ENCODE data around the gene AP3B1.

The AP3B1 gene

GRCh38 chr5:78127875-78128274 is 166.6 kb downstream of the AP3B1 start:
- H3K79me2 ChIP-seq (ENCODE audit: insufficient read depth, low read length), result no peaks in the 10 kb centered on the region
- TF ChIP-seq EZH2 (IDR thresholded peaks at IDR 0.05; ENCODE audit: borderline replicate concordance, low read depth, low read length, severe bottlenecking), result no peak
- peak; percentile 26 for TF ChIP-seq CTCF (IDR thresholded peaks at IDR 0.05; ENCODE audit: borderline replicate concordance, extremely low read depth, low read length, poor library complexity, severe bottlenecking)
- H3K4me1 ChIP-seq (ENCODE audit: insufficient read depth, low read length), result no peaks in the 10 kb centered on the region
- no peak overlapping the region for H3K27ac ChIP-seq (ENCODE audit: low read length)
- peaks cover 27% of the 10 kb centered on the region for H3K36me3 ChIP-seq (ENCODE audit: insufficient read depth, low read length)
- H2AFZ ChIP-seq (ENCODE audit: low read depth, low read length), result no peak overlapping the region
- H3K27me3 ChIP-seq (ENCODE audit: insufficient read depth, low read length, poor library complexity), result no peaks in the 10 kb centered on the region
- H3K9me3 ChIP-seq (ENCODE audit: insufficient read depth, low read length, severe bottlenecking), result no peaks in the 10 kb centered on the region
- ATAC-seq (ENCODE audit: insufficient read depth, low read depth) (no peak), DNase-seq (no peak)
- H3K4me3 ChIP-seq (ENCODE audit: low read depth in 1 of 2, low read length in 2 of 2), result no peak overlapping the region
- H3K9ac ChIP-seq (ENCODE audit: low read depth, low read length), result no peak overlapping the region
- H4K20me1 ChIP-seq (ENCODE audit: insufficient read depth, low read length), result no peaks in the 10 kb centered on the region
- H3K4me2 ChIP-seq (ENCODE audit: insufficient read depth, low read length), result no peak overlapping the region

DNA sequence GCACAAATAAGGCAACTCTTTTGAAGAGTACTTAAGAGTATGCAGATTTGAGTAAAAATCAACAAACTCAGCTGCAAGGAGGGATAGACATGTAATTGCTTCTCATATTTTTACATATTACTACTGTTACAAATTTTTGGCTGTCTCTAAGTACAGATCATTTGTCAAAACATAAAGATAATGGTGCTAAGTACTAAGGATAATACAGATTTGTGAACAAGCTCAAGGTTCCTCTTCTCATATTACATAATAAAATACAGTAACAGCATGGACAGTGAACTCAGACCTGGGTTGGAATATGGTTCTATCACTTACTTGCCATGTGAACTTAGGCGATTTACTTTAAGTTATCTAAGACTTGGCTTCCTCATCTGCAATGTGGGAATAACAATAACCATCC is 168.0 kb downstream of the AP3B1 start:
- no peak for TF ChIP-seq EZH2 (IDR thresholded peaks at IDR 0.05; ENCODE audit: borderline replicate concordance, low read depth, low read length, severe bottlenecking)
- no peak for TF ChIP-seq CTCF (IDR thresholded peaks at IDR 0.05; ENCODE audit: borderline replicate concordance, extremely low read depth, low read length, poor library complexity, severe bottlenecking)
- H4K20me1 ChIP-seq (ENCODE audit: insufficient read depth, low read length), result no peaks in the 10 kb centered on the region
- H3K9me3 ChIP-seq (ENCODE audit: insufficient read depth, low read length, severe bottlenecking), result no peaks in the 10 kb centered on the region
- DNase-seq (no peak), ATAC-seq (ENCODE audit: insufficient read depth, low read depth) (no peak)
- H3K4me3 ChIP-seq (ENCODE audit: low read depth in 1 of 2, low read length in 2 of 2), result no peak overlapping the region
- H2AFZ ChIP-seq (ENCODE audit: low read depth, low read length), result no peak overlapping the region
- H3K36me3 ChIP-seq (ENCODE audit: insufficient read depth, low read length), result peaks cover 27% of the 10 kb centered on the region
- H3K27me3 ChIP-seq (ENCODE audit: insufficient read depth, low read length, poor library complexity), result no peaks in the 10 kb centered on the region
- no peaks in the 10 kb centered on the region for H3K79me2 ChIP-seq (ENCODE audit: insufficient read depth, low read length)
- no peak overlapping the region for H3K4me2 ChIP-seq (ENCODE audit: insufficient read depth, low read length)
- no peak overlapping the region for H3K27ac ChIP-seq (ENCODE audit: low read length)
- no peak overlapping the region for H3K9ac ChIP-seq (ENCODE audit: low read depth, low read length)
- H3K4me1 ChIP-seq (ENCODE audit: insufficient read depth, low read length), result no peaks in the 10 kb centered on the region

DNA sequence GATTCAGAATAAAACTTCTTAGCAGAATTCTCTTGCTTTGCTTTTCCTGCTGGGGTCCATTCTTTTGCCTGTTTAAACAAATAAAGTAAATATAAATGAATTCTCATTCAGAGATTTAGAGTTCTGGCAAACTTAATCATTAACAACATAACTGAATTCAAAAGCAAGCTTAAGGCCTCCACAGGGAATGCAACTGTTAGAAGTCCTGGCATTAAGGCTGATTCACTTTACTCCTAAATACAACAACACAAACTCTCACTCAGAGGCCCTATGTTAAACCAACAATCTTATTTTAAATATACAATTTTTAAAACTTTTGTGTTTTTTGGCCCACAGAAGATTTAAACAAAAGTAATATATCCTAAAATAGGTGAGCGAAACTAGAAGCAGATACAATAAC is 178.3 kb downstream of the AP3B1 start:
- H3K9me3 ChIP-seq (ENCODE audit: insufficient read depth, low read length, severe bottlenecking), result no peaks in the 10 kb centered on the region
- H3K79me2 ChIP-seq (ENCODE audit: insufficient read depth, low read length), result no peaks in the 10 kb centered on the region
- DNase-seq (no peak), ATAC-seq (ENCODE audit: insufficient read depth, low read depth) (no peak)
- no peaks in the 10 kb centered on the region for H3K27me3 ChIP-seq (ENCODE audit: insufficient read depth, low read length, poor library complexity)
- H3K4me1 ChIP-seq (ENCODE audit: insufficient read depth, low read length), result no peaks in the 10 kb centered on the region
- no peak overlapping the region for H3K4me2 ChIP-seq (ENCODE audit: insufficient read depth, low read length)
- TF ChIP-seq EZH2 (IDR thresholded peaks at IDR 0.05; ENCODE audit: borderline replicate concordance, low read depth, low read length, severe bottlenecking) (no peak), CTCF (IDR thresholded peaks at IDR 0.05; ENCODE audit: borderline replicate concordance, extremely low read depth, low read length, poor library complexity, severe bottlenecking) (no peak)
- no peak overlapping the region for H3K27ac ChIP-seq (ENCODE audit: low read length)
- H3K4me3 ChIP-seq (ENCODE audit: low read depth in 1 of 2, low read length in 2 of 2), result no peak overlapping the region
- no peak overlapping the region for H3K9ac ChIP-seq (ENCODE audit: low read depth, low read length)
- peaks cover 40% of the 10 kb centered on the region for H3K36me3 ChIP-seq (ENCODE audit: insufficient read depth, low read length)
- no peaks in the 10 kb centered on the region for H4K20me1 ChIP-seq (ENCODE audit: insufficient read depth, low read length)
- H2AFZ ChIP-seq (ENCODE audit: low read depth, low read length), result no peak overlapping the region

GRCh38 chr5:78113689-78114264 is 180.7 kb downstream of the AP3B1 start:
- H3K36me3 ChIP-seq (ENCODE audit: insufficient read depth, low read length), result peaks cover 47% of the 10 kb centered on the region
- DNase-seq (no peak), ATAC-seq (ENCODE audit: insufficient read depth, low read depth) (no peak)
- no peaks in the 10 kb centered on the region for H3K4me1 ChIP-seq (ENCODE audit: insufficient read depth, low read length)
- H2AFZ ChIP-seq (ENCODE audit: low read depth, low read length), result no peak overlapping the region
- H3K27ac ChIP-seq (ENCODE audit: low read length), result no peak overlapping the region
- no peak overlapping the region for H3K4me2 ChIP-seq (ENCODE audit: insufficient read depth, low read length)
- H3K79me2 ChIP-seq (ENCODE audit: insufficient read depth, low read length), result no peaks in the 10 kb centered on the region
- no peaks in the 10 kb centered on the region for H3K9me3 ChIP-seq (ENCODE audit: insufficient read depth, low read length, severe bottlenecking)
- TF ChIP-seq CTCF (IDR thresholded peaks at IDR 0.05; ENCODE audit: borderline replicate concordance, extremely low read depth, low read length, poor library complexity, severe bottlenecking) (no peak), EZH2 (IDR thresholded peaks at IDR 0.05; ENCODE audit: borderline replicate concordance, low read depth, low read length, severe bottlenecking) (no peak)
- H3K27me3 ChIP-seq (ENCODE audit: insufficient read depth, low read length, poor library complexity), result no peaks in the 10 kb centered on the region
- H4K20me1 ChIP-seq (ENCODE audit: insufficient read depth, low read length), result no peaks in the 10 kb centered on the region
- H3K4me3 ChIP-seq (ENCODE audit: low read depth in 1 of 2, low read length in 2 of 2), result no peak overlapping the region
- no peak overlapping the region for H3K9ac ChIP-seq (ENCODE audit: low read depth, low read length)
